Stromal cell of bone marrow (primary cell): ENCODE data around the gene BACE2.
"Not testable (repeated sequence)": the region's sequence is repeated elsewhere in the genome, so short reads cannot be mapped to it uniquely, and the experiment has no call there.

Source experiments
- DNase-seq: peaks from one replicate; pipeline ENCODE4 v3.0.0-alpha.2; 2012; ENCODE audit warnings: low read depth

The BACE2 gene

GRCh38 chr21:41185802-41186201 is 17.8 kb downstream of the BACE2 start:
- DNase-seq: no peak

GRCh38 chr21:41186755-41187536 is 19.0 kb downstream of the BACE2 start:
- no peak for DNase-seq

- DNase-seq: no peak
These were observed 19.6 kb downstream of the BACE2 start for GRCh38 chr21:41187537-41188025.

- no peak for DNase-seq
These were observed 20.7 kb downstream of the BACE2 start for GRCh38 chr21:41188486-41189149.

- no peak for DNase-seq
These were observed 21.3 kb downstream of the BACE2 start for GRCh38 chr21:41189150-41189745.

GRCh38 chr21:41192552-41192951 is 24.6 kb downstream of the BACE2 start:
- DNase-seq: not testable (repeated sequence)

- DNase-seq: no peak
These were observed 27.4 kb downstream of the BACE2 start for GRCh38 chr21:41195311-41195710.

GRCh38 chr21:41196993-41197392 is 29.0 kb downstream of the BACE2 start:
- no peak for DNase-seq

GRCh38 chr21:41197582-41197981 is 29.6 kb downstream of the BACE2 start:
- DNase-seq: no peak

- DNase-seq: not testable (repeated sequence)
These were observed 30.7 kb downstream of the BACE2 start for GRCh38 chr21:41198647-41199046.

- DNase-seq: no peak
These were observed 31.2 kb downstream of the BACE2 start for GRCh38 chr21:41199123-41199522.

- DNase-seq: no peak
These were observed 31.6 kb downstream of the BACE2 start for GRCh38 chr21:41199588-41199987.

GRCh38 chr21:41201385-41201784 is 33.4 kb downstream of the BACE2 start:
- DNase-seq: no peak

GRCh38 chr21:41204736-41205135 is 36.8 kb downstream of the BACE2 start:
- DNase-seq: no peak

GRCh38 chr21:41207401-41208375 is 39.7 kb downstream of the BACE2 start:
- DNase-seq: peak; percentile 83

GRCh38 chr21:41208376-41208763 is 40.4 kb downstream of the BACE2 start:
- DNase-seq: no peak

- DNase-seq: no peak
These were observed 41.2 kb downstream of the BACE2 start for GRCh38 chr21:41209016-41209619.

- DNase-seq: no peak
These were observed 42.6 kb downstream of the BACE2 start for GRCh38 chr21:41210426-41211059.

- no peak for DNase-seq
These were observed 43.3 kb downstream of the BACE2 start for GRCh38 chr21:41211060-41211805.

- DNase-seq: no peak
These were observed 45.1 kb downstream of the BACE2 start for GRCh38 chr21:41213021-41213420.
